Fibroblast of mammary gland (primary cell): ENCODE results near the gene CD2AP.

ENCODE experiments used
- DNase-seq: peaks from one replicate; pipeline ENCODE4 v3.0.0-alpha.2; 2010; ENCODE audit warnings: low read depth
- H3K4me3 ChIP-seq: 2 replicates; pipeline ENCODE4 v1.5.1; 2011; ENCODE audit warnings: low read depth, mild to moderate bottlenecking, low read length, moderate library complexity; ENCODE audit not compliant: control insufficient read depth
- TF ChIP-seq, protein P1 (sequence below): conservative IDR thresholded peaks from 2 replicates; pipeline ENCODE4 v1.5.1; 2011; ENCODE audit warnings: low read depth, low read length, inconsistent platforms; ENCODE audit not compliant: control insufficient read depth, insufficient read depth

The CD2AP gene

GRCh38 chr6:47579040-47579439, 101.5 kb downstream of the CD2AP start:
- TF ChIP-seq, protein P1, sequence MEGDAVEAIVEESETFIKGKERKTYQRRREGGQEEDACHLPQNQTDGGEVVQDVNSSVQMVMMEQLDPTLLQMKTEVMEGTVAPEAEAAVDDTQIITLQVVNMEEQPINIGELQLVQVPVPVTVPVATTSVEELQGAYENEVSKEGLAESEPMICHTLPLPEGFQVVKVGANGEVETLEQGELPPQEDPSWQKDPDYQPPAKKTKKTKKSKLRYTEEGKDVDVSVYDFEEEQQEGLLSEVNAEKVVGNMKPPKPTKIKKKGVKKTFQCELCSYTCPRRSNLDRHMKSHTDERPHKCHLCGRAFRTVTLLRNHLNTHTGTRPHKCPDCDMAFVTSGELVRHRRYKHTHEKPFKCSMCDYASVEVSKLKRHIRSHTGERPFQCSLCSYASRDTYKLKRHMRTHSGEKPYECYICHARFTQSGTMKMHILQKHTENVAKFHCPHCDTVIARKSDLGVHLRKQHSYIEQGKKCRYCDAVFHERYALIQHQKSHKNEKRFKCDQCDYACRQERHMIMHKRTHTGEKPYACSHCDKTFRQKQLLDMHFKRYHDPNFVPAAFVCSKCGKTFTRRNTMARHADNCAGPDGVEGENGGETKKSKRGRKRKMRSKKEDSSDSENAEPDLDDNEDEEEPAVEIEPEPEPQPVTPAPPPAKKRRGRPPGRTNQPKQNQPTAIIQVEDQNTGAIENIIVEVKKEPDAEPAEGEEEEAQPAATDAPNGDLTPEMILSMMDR, result no peak
- peak; percentile 2 for DNase-seq
- no peak overlapping the region for H3K4me3 ChIP-seq

DNA sequence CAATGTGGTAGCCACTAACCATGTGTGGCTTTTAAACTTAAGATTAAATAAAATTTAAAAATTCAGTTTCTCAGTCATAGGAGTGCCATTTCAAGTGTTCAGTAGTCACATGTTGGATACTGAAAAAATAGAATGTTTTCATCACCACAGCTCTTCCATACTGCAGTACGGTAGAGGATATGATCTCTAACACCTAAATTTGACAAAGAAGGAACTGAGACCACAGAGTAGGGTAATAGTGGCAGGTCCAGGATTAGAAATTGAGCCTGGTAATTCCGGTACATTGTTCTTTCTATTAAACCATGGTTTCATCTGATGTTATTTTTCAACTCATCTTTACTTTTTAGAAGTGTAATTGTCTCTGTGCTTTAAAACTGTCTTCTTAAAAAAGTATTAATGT, 104.0 kb downstream of the CD2AP start:
- H3K4me3 ChIP-seq, result no peak overlapping the region
- DNase-seq, result no peak
- TF ChIP-seq, protein P1, result no peak

GRCh38 chr6:47587493-47587892, 109.9 kb downstream of the CD2AP start:
- TF ChIP-seq, protein P1, result no peak
- H3K4me3 ChIP-seq, result no peak overlapping the region
- DNase-seq, result no peak

- H3K4me3 ChIP-seq, result no peak overlapping the region
- TF ChIP-seq, protein P1, result no peak
- no peak for DNase-seq
Measured at GRCh38 chr6:47592131-47592840, 114.7 kb downstream of the CD2AP start.

- DNase-seq, result no peak
- no peak overlapping the region for H3K4me3 ChIP-seq
- TF ChIP-seq, protein P1, result no peak
Measured at GRCh38 chr6:47593979-47594378, 116.4 kb downstream of the CD2AP start.

GRCh38 chr6:47595785-47596184, 118.2 kb downstream of the CD2AP start:
- DNase-seq, result no peak
- H3K4me3 ChIP-seq, result no peak overlapping the region
- TF ChIP-seq, protein P1, result no peak
